Nucleus accumbens (tissue), 56 donors: ENCODE data around the gene NECTIN1.
"Not testable (repeated sequence)": the region's sequence is repeated elsewhere in the genome, so short reads cannot be mapped to it uniquely, and the experiment has no call there.

Experiments used
- DNase-seq, 56 donors: peaks; one replicate each; lab custom pipeline; 2025; lab: John Stamatoyannopoulos, UW

NECTIN1 gene

GRCh38 chr11:119608781-119609180 lies 120.2 kb downstream of the NECTIN1 start:
- DNase-seq: peak in 2 of 56 donors; percentile 10 to 26

- DNase-seq: peak in 7 of 56 donors; percentile 11 to 38 (median 25)
Measured at GRCh38 chr11:119608201-119608600, 120.8 kb downstream of the NECTIN1 start.

- peak in 39 of 56 donors; percentile 5 to 75 (median 50) for DNase-seq
Measured at GRCh38 chr11:119607726-119608125, 121.3 kb downstream of the NECTIN1 start.

- DNase-seq: no peak
Measured at GRCh38 chr11:119605137-119605665, 123.8 kb downstream of the NECTIN1 start.

- DNase-seq: no peak
Measured at GRCh38 chr11:119602745-119603373, 126.1 kb downstream of the NECTIN1 start.

GRCh38 chr11:119599864-119600541 lies 129.0 kb downstream of the NECTIN1 start:
- no peak for DNase-seq

- not testable (repeated sequence) for DNase-seq
Measured at GRCh38 chr11:119595941-119596340, 133.1 kb downstream of the NECTIN1 start.

GRCh38 chr11:119594639-119595249 lies 134.3 kb downstream of the NECTIN1 start:
- DNase-seq: no peak

GRCh38 chr11:119593346-119593745 lies 135.7 kb downstream of the NECTIN1 start:
- no peak for DNase-seq

GRCh38 chr11:119592642-119593041 lies 136.4 kb downstream of the NECTIN1 start:
- peak in 23 of 56 donors; percentile 8 to 56 (median 37) for DNase-seq

- no peak for DNase-seq
Measured at GRCh38 chr11:119591836-119592310, 137.1 kb downstream of the NECTIN1 start.

- DNase-seq: peak in 15 of 56 donors; percentile 12 to 83 (median 30)
Measured at GRCh38 chr11:119590651-119591351, 138.2 kb downstream of the NECTIN1 start.

GRCh38 chr11:119589001-119589400 lies 140.0 kb downstream of the NECTIN1 start:
- peak in 45 of 56 donors; percentile 12 to 83 (median 52) for DNase-seq
